ENCODE results near the gene PPM1H. TPM values are rescaled to one million over a fixed set of nuclear protein-coding genes. Genes with fewer than 3 reads are reported as not detected.

The PPM1H gene
- total RNA-seq, 2 experiments from 2014 or later, result 0.07 TPM; not detected in 1

DNA sequence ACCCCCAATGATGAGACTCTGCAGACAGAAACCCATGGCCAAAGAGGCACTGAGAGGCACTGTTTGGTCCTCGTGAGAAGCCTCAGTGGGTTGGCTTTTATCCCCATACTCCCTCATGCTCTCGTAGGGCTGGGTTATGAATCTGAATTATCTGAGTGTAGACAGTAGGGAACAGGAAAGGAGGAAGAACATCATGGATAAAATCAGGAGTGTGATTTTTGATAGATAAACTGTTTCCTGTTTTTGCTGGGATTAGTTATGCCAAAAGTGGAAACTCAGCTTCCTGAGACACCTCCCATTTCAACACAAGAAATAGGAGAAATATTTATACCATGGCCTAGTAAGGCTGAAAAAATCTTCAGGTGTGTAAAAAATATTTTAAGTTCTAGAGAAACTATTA lies 177.9 kb downstream of the PPM1H start:
- H3K4me3 Mint-ChIP-seq, result no peak overlapping the region
- no peak overlapping the region for H3K27ac Mint-ChIP-seq
- CTCF ChIA-PET, result interaction anchor here (1.1 to 1.7 kb wide), 2 partner anchors 24 to 37 kb away, joined by 3 to 5 read pairs; no protein-coding TSS in a partner anchor
- POLR2A ChIA-PET, result no interaction called here
- intact Hi-C loops (cut with micrococcal nuclease), result no loop called here
- H3K9me3 Mint-ChIP-seq, result no peaks in the 10 kb centered on the region
- H3K36me3 Mint-ChIP-seq (ENCODE audit: low read depth), result no peaks in the 10 kb centered on the region
- H3K27me3 Mint-ChIP-seq, result peaks cover 14% of the 10 kb centered on the region
- ATAC-seq, result no peak
- no peak for DNase-seq
- TF ChIP-seq, protein P1, sequence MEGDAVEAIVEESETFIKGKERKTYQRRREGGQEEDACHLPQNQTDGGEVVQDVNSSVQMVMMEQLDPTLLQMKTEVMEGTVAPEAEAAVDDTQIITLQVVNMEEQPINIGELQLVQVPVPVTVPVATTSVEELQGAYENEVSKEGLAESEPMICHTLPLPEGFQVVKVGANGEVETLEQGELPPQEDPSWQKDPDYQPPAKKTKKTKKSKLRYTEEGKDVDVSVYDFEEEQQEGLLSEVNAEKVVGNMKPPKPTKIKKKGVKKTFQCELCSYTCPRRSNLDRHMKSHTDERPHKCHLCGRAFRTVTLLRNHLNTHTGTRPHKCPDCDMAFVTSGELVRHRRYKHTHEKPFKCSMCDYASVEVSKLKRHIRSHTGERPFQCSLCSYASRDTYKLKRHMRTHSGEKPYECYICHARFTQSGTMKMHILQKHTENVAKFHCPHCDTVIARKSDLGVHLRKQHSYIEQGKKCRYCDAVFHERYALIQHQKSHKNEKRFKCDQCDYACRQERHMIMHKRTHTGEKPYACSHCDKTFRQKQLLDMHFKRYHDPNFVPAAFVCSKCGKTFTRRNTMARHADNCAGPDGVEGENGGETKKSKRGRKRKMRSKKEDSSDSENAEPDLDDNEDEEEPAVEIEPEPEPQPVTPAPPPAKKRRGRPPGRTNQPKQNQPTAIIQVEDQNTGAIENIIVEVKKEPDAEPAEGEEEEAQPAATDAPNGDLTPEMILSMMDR (IDR thresholded peaks at IDR 0.05), result no peak
- peaks cover 34% of the 10 kb centered on the region for H3K4me1 Mint-ChIP-seq (ENCODE audit: low read depth)

DNA sequence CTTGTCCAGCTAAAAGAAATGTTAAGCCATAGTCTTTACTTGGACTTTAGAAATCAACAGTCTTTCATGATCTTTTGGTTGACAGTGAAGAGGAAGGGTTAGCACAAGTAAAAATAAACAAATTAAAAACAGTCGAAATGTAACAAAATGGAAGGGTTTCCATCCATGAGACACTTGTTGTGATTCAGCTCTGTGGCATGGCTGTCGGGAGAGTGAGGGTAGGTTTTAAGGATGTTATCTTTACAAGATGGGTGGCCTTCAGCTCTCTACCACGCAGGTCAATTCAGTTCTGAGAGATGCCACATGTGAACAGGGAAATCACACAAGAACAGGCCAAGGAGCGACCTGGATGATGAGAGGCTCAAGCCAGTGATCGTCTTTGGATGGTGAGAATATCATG lies 180.2 kb downstream of the PPM1H start:
- H3K27ac Mint-ChIP-seq, result no peak overlapping the region
- no peaks in the 10 kb centered on the region for H3K9me3 Mint-ChIP-seq
- peaks cover 22% of the 10 kb centered on the region for H3K4me1 Mint-ChIP-seq (ENCODE audit: low read depth)
- CTCF ChIA-PET, result no interaction called here
- no peak for ATAC-seq
- no peak overlapping the region for H3K4me3 Mint-ChIP-seq
- TF ChIP-seq, protein P1 (IDR thresholded peaks at IDR 0.05), result no peak
- POLR2A ChIA-PET, result no interaction called here
- no peak for DNase-seq
- intact Hi-C loops (cut with micrococcal nuclease), result no loop called here
- H3K36me3 Mint-ChIP-seq (ENCODE audit: low read depth), result no peaks in the 10 kb centered on the region
- H3K27me3 Mint-ChIP-seq, result peaks cover 15% of the 10 kb centered on the region

DNA sequence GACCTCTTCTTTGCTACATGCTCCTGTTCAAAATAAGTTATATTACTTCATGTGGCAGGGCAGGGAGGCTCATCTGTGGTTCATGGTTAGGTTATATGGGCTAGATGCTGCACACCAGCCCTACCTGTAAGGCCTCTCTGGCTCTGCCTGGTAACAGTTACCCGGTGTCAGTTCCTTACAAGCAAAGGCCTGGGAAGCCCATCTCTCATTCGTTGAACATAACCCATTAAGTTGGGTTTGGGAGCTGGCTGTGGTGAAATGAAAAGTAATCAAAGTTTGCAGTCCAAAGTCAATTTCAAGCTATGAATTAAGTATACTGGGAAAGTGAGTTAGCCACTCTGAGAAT lies 183.2 kb downstream of the PPM1H start:
- POLR2A ChIA-PET, result no interaction called here
- intact Hi-C loops (cut with micrococcal nuclease), result no loop called here
- Mint-ChIP-seq H3K36me3 (ENCODE audit: low read depth) (no peaks in the 10 kb centered on the region), H3K9me3 (no peaks in the 10 kb centered on the region), H3K27me3 (peaks cover 14% of the 10 kb centered on the region), H3K4me1 (ENCODE audit: low read depth) (peaks cover under 1% of the 10 kb centered on the region), H3K4me3 (no peak overlapping the region), H3K27ac (no peak overlapping the region)
- CTCF ChIA-PET, result interaction anchor here (0.7 kb wide), 1 partner anchor 159 kb away, joined by 3 read pairs; no protein-coding TSS in a partner anchor
- no peak for DNase-seq
- TF ChIP-seq, protein P1 (IDR thresholded peaks at IDR 0.05), result no peak
- ATAC-seq, result no peak

DNA sequence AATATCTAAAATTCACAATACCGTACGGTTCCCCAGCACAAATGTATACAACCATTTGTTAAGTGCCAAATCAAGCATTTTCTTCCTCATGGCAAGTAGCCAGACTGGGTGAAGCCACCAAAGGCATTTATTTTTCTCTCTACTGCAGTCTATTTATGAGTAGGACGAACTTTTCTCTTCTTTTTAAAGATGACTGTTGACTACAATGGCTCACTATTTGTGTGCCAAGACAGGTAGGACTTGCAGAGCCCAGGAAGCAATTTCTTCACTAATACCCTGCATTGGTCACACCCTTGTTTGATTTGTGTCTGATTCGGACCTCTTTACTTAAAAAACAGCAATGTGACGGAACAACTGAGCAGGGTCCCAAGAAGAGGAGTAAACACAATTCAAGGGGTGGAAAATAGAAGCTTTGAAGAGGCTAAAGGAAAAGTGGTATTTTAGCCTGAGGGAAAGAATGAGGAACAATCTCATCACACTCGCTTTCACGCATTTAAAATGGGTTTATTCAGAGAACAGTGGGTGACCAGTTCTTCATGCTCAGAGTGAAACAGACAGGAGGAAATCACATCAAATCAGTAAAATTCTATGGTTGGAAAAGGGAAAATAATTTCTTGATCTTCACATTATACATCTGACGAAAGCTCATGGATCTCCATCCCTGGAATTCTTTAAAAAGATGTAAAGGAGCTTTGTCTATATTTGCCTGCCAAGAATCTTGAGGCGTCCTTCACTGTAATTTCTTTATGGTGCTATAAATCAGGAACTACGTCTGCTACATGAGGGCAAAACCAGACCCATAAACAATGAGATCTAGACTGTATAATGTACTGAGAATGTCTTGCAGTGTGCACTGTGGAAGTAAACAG lies 183.8 kb downstream of the PPM1H start:
- Mint-ChIP-seq H3K36me3 (ENCODE audit: low read depth) (no peaks in the 10 kb centered on the region), H3K27me3 (peaks cover 14% of the 10 kb centered on the region), H3K27ac (no peak overlapping the region), H3K9me3 (no peaks in the 10 kb centered on the region), H3K4me1 (ENCODE audit: low read depth) (no peaks in the 10 kb centered on the region), H3K4me3 (no peak overlapping the region)
- DNase-seq (no peak), ATAC-seq (no peak)
- CTCF ChIA-PET, result interaction anchor here (0.7 kb wide), 1 partner anchor 158 kb away, joined by 3 read pairs; no protein-coding TSS in a partner anchor
- POLR2A ChIA-PET, result no interaction called here
- intact Hi-C loops (cut with micrococcal nuclease), result no loop called here
- TF ChIP-seq, protein P1 (IDR thresholded peaks at IDR 0.05), result no peak

DNA sequence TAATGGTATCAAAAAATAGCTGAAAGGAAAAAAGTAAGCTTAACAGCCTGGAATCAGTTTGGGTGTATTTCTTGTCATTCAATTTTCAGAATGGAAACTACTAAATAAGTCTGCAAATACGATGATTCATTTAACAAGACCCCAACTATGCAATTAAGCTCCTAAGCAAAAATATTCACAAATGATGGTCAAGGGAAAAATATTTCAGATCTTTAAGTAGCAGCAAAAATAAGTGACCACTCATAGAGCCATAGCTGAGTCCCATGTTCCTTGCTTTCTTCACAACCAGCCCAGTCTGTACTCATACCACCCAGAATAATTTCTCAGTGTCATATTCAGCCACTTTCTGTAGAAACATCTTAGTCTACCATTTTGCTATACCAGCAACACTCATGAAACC lies 185.4 kb downstream of the PPM1H start:
- H3K4me3 Mint-ChIP-seq, result no peak overlapping the region
- CTCF ChIA-PET, result interaction anchor here (1.0 kb wide), 1 partner anchor 45 kb away, joined by 3 read pairs; no protein-coding TSS in a partner anchor

More for the DNA sequence above, 185.4 kb downstream of the PPM1H start:
- POLR2A ChIA-PET, result no interaction called here
- TF ChIP-seq, protein P1 (IDR thresholded peaks at IDR 0.05), result no peak
- intact Hi-C loops (cut with micrococcal nuclease), result no loop called here
- no peaks in the 10 kb centered on the region for H3K4me1 Mint-ChIP-seq (ENCODE audit: low read depth)
- ATAC-seq, result no peak
- peaks cover 14% of the 10 kb centered on the region for H3K27me3 Mint-ChIP-seq
- DNase-seq, result no peak
- no peaks in the 10 kb centered on the region for H3K36me3 Mint-ChIP-seq (ENCODE audit: low read depth)
- H3K27ac Mint-ChIP-seq, result no peak overlapping the region
- H3K9me3 Mint-ChIP-seq, result no peaks in the 10 kb centered on the region

Measured in activated CD8-positive, alpha-beta T cell treated with anti-CD3 and anti-CD28 coated beads for 36 hours (primary cell).